Stimulated activated CD4-positive, alpha-beta T cell treated with anti-CD3 and anti-CD28 coated beads, Interleukin-15, amount 100 ng/mL, for 24 hours (primary cell): ENCODE data around the gene INPP4A.

ENCODE experiments used
- DNase-seq: peaks from one replicate; pipeline ENCODE4 v3.0.0-alpha.2; 2020

INPP4A gene

DNA sequence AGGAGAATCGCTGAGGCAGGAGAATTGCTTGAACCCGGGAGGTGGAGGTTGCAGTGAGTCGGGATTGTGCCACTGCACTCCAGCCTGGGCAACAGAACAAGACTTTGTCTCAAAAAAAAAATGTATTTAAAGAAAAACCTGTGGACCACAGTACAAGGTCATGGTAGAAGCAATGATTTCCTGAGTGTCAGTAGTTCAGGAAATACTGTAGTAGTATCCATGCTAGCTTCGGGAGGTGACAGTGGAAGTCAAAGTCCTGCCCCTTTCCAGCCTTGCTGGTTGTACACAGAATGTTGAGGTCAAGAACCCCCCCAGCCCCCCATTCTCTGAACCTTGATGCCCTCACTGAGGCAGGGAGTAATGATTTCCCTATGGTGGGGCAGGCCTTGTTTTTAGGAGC lies 56.6 kb downstream of the INPP4A start:
- DNase-seq: no peak

GRCh38 chr2:98501876-98502275 lies 57.2 kb downstream of the INPP4A start:
- DNase-seq: no peak

DNA sequence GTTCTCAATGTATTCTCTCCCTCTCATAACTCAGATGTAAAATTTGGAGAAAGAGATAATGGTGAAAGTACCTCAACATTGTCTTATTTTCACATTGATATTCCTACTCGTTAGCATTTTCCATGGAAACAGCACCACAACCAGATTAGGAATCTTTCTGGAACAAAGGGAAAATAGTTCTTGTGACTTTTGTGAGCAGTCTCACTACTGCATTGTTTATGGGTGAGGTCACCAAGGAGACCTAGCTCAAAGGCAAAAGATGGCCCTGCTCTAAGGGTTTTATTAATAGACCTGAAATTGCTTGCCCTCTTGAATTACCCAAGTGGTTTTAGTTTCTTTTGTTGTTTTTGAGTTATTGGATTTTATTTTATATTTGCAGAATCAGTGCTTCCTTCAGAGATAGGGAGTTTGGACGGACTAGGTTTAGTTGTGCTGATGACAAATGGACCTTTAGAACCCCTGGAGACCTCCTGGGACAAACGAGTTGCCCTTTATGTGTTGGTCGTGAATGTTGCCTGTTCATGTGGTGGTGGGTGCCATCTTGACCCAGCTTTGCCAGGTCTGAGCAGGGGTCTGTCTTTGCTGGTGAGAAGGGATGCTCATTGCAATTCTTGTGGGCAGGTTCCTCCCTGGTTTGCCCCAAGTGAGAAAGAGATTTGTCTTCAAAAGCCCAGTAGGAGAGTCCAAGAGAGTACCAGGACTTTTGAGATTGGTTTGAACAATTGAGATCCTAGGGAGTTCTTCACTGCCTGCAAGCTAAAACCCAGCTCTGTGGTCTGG lies 58.1 kb downstream of the INPP4A start:
- no peak for DNase-seq

- DNase-seq: no peak
Observed at GRCh38 chr2:98503481-98504105, 58.9 kb downstream of the INPP4A start.

GRCh38 chr2:98504381-98505109 lies 59.9 kb downstream of the INPP4A start:
- no peak for DNase-seq

- DNase-seq: no peak
Observed at GRCh38 chr2:98505311-98505808, 60.7 kb downstream of the INPP4A start.

GRCh38 chr2:98505971-98506664 lies 61.5 kb downstream of the INPP4A start:
- DNase-seq: no peak

DNA sequence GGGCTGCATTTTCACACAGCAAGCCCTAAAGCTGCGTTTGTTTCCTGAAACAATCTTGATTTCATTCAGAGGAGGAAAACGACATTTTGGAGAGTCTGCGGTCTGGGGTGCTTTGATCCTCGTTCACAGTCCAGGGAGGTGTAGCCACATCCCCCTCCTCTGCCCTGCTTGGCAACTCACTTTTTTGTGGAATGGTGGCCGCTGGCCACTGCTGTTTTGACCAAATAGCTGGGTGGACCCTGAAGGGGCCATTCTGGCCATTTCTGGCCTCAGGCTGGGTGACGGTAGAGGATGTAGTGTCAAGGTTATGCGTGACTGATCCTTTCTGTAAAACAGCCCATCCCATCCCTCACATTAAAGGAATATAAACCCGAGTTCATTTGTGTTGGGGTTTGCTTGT lies 62.2 kb downstream of the INPP4A start:
- DNase-seq: no peak

DNA sequence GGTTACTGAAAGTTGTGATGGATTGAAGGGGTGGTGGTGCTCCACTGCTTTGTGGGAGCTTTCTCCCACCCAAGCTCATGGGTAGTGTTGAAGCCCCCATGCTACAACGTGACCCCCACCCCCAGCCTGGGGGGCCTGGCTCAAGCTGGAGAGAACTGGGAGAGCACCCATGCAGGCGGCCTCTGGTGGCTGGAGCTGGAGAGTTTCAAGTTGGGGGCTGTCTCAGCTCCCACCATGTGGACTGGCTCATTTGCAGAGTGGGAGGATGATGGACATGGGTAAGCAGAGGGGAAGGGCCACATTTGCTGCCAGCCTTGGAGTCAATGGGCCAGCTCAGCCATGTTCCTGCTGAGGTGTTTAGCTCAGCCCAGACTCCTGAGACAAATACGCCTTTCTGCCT lies 62.8 kb downstream of the INPP4A start:
- DNase-seq: no peak

DNA sequence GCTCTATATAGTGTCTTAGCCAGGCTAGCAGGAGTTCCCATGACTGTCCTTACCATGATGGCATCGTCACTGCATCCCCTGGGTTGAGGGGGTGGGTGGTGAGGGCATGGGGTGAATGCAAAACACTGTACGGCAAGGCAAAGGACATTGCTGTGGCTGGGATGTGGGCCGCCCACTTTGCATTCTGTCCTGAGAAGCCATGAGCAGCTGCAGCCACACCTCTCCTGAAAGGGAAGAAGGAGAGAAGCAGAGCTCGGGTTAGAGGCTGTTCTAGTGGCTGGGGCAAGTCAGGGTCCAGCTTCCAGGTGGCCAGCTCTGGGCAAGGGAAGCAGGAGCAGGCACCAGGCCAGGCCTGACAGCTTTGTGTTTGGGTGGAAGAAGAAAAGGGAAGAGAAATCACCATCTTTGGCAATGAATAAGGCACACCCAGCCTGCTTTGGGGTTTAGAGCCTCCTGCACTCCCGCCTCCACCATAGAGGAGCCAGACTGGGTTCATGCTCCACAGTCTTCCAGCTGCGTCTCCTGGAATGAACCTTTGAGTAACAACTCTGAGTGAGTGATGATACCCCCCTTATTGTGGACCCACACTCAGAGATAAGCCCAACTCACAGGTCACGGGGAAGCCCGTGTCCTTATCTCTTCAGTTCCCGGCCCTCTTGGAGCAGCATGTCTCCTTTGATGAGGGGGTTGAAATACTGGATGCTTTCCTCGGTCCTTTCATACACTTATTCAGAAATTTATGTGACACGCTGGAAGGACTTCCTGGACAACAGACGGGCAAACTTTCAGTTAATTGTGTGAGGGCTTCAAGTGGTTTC lies 63.4 kb downstream of the INPP4A start:
- no peak for DNase-seq

GRCh38 chr2:98508709-98509066 lies 64.0 kb downstream of the INPP4A start:
- peak; percentile 77 for DNase-seq

GRCh38 chr2:98509542-98510321 lies 65.1 kb downstream of the INPP4A start:
- DNase-seq: no peak

GRCh38 chr2:98510322-98510662 lies 65.6 kb downstream of the INPP4A start:
- DNase-seq: no peak

- DNase-seq: no peak
Observed at GRCh38 chr2:98511981-98512380, 67.3 kb downstream of the INPP4A start.

- no peak for DNase-seq
Observed at GRCh38 chr2:98512699-98513098, 68.0 kb downstream of the INPP4A start.

GRCh38 chr2:98514096-98514639 lies 69.5 kb downstream of the INPP4A start:
- no peak for DNase-seq

GRCh38 chr2:98514879-98515249 lies 70.2 kb downstream of the INPP4A start:
- DNase-seq: no peak

GRCh38 chr2:98515250-98515991 lies 70.8 kb downstream of the INPP4A start:
- no peak for DNase-seq

DNA sequence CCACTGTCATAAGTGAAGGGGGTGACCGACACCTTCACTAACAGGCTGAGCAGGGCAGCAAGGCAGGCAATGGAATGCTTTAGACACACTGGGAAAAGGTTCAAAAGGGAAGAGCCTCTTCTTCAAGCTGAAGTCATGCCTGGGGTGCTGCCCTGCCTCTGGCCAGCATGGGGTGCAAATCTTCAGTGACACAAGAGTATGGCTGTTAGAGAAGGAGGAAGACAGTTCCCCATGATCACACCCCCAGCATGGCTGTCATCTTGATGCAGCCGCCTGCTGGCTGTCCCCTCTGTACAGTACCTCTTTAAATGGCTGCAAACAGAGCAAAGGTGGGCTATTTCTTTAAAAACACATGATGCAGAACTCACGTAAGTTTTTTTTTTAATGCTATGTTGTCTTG lies 71.9 kb downstream of the INPP4A start:
- DNase-seq: no peak

DNA sequence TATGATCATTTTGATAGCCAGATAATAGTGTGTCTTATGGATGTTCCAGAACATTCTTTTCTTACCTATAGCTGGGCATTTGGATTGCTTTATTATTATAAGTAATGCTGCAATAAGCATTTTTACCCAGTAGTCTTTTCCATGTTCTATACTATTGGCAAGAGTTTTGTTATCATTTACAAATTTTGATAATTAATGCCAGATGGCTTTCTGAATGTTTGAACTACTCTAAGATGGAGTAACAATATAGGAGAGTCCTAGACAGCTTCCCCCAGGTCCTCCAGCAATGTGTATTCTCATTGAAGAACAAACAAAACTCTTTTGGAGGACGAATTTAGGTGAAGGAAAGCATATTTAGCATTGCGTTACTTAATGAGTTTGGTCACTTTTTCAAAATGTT lies 73.0 kb downstream of the INPP4A start:
- DNase-seq: no peak

- peak; percentile 59 for DNase-seq
Observed at GRCh38 chr2:98518101-98518500, 73.4 kb downstream of the INPP4A start.
